Neural cell (in vitro differentiated cells): ENCODE data around the gene UNC5A.

Experiments
- CTCF ChIP-seq: fragments of 450-650 bp; IDR thresholded peaks from 2 replicates; pipeline ENCODE4 v1.5.1; 2014; ENCODE audit warnings: antibody characterized with exemption, mild to moderate bottlenecking, moderate library complexity; ENCODE audit not compliant: poor library complexity, severe bottlenecking
- RAD21 ChIP-seq: fragments of 450-650 bp; conservative IDR thresholded peaks from 2 replicates; pipeline ENCODE4 v1.6.1; 2014; ENCODE audit warnings: antibody characterized with exemption, mild to moderate bottlenecking, moderate library complexity
- TAF1 ChIP-seq: IDR thresholded peaks from 2 replicates; pipeline ENCODE4 v1.6.1; 2012; ENCODE audit warnings: low read depth

GRCh38 chr5:176778921-176779465 is 31.4 kb upstream of the UNC5A start:
- TF ChIP-seq CTCF = no peak
- no peak for TF ChIP-seq TAF1
- TF ChIP-seq RAD21 = no peak
